Neural progenitor cell (in vitro differentiated cells): Measurements from ENCODE around the gene GPR84.

ENCODE experiments used
- CTCF ChIP-seq: fragments of 200-600 bp; sonication (generic); IDR thresholded peaks from 2 replicates; pipeline ENCODE4 v1.5.1; 2017; ENCODE audit warnings: antibody characterized with exemption, mild to moderate bottlenecking
- EZH2 ChIP-seq: fragments of 200-600 bp; sonication (generic); IDR thresholded peaks from 2 replicates; pipeline ENCODE4 v1.6.1; 2017; ENCODE audit warnings: antibody characterized with exemption, mild to moderate bottlenecking, moderate library complexity

DNA sequence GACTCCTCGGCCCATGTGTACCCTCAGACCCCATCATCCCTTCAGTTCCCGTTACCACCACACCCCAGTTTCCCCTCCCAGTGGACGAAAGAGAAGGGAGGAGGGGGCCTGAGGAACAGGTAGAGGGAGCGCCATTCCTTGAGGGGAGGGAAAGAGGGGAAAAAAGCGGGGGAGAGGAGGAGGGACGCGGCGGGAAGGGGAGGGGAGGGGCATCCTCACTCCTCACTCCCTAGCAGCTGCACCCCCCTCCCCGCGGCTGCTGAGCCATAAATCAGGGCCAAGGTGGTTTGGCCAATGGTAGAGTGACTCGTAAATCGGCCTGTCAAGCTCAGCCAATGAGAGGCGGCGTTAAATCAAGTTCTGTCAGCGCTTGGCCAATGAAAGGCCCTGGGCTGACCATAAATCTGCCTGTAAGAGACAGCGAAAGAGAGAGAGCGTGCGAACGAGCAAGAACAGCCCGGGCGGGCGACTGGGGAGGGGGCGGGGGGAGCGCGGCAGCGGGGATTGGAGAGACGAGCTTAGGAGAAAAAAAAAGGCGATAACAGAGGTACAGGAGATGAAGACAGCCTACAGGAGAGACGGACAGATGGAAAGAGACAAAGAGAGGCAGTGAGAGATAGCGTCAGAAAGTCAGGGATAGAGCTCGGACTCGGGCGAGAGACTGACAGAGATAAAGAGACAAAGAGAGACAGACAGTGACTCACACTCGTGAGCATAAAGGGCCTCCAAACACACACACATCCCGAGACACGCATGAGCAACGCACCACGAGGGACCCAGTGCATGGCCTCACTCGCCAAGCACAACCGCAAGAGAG lies 5.1 kb downstream of the GPR84 start:
- TF ChIP-seq EZH2: peak; percentile 45
- TF ChIP-seq CTCF: no peak
